GM23338 (cell line): Measurements from ENCODE around the gene NLRC5. TPM values are rescaled to one million over a fixed set of nuclear protein-coding genes. Genes with fewer than 3 reads are reported as not detected.

Experiments used
- ATAC-seq: fragments of 200-7000 bp; cut with Tn5 transposase; 3 replicates; pipeline ENCODE4 v1.9.1; 2020
- DNase-seq: peaks from one replicate; pipeline ENCODE4 v3.0.0-alpha.2; 2015; ENCODE audit warnings: low spot score
- H2AFZ ChIP-seq: fragments of 200-600 bp; sonication (generic); 2 replicates; pipeline ENCODE4 v1.8.0; 2016; ENCODE audit warnings: antibody characterized with exemption, mild to moderate bottlenecking, moderate library complexity
- H3F3A ChIP-seq: fragments of 200-600 bp; sonication (generic); replicated peaks from 2 replicates; pipeline ENCODE4 v1.8.0; 2017; ENCODE audit warnings: antibody characterized with exemption, mixed run types, low read depth
- H3K27ac ChIP-seq: fragments of 200-600 bp; sonication (generic); 2 replicates; pipeline ENCODE4 v1.6.1; 2016; ENCODE audit warnings: low read depth
- H3K27me3 ChIP-seq: fragments of 200-600 bp; sonication (generic); 2 replicates; pipeline ENCODE4 v1.8.0; 2016; ENCODE audit warnings: mild to moderate bottlenecking, mixed run types, moderate library complexity; ENCODE audit not compliant: insufficient read depth
- H3K36me3 ChIP-seq: fragments of 200-600 bp; sonication (generic); 2 replicates; pipeline ENCODE4 v1.8.0; 2016; ENCODE audit warnings: mild to moderate bottlenecking; ENCODE audit not compliant: insufficient read depth
- H3K4me1 ChIP-seq: fragments of 200-600 bp; sonication (generic); 2 replicates; pipeline ENCODE4 v1.8.0; 2016; ENCODE audit warnings: mild to moderate bottlenecking, moderate library complexity; ENCODE audit not compliant: insufficient read depth
- H3K4me2 ChIP-seq: fragments of 200-600 bp; sonication (generic); 2 replicates; pipeline ENCODE4 v1.7.1; 2017; ENCODE audit warnings: mixed run types
- H3K4me3 ChIP-seq: fragments of 200-600 bp; sonication (generic); 2 replicates; pipeline ENCODE4 v1.6.1; 2016; ENCODE audit warnings: mixed run types
- H3K79me2 ChIP-seq: fragments of 200-600 bp; sonication (generic); replicated peaks from 2 replicates; pipeline ENCODE4 v1.8.0; 2017; ENCODE audit warnings: mild to moderate bottlenecking; ENCODE audit not compliant: insufficient read depth
- H3K9me2 ChIP-seq: fragments of 200-600 bp; sonication (generic); 2 replicates; pipeline ENCODE4 v1.8.0; 2017; ENCODE audit not compliant: insufficient read depth
- H4K20me1 ChIP-seq: fragments of 200-600 bp; sonication (generic); replicated peaks from 2 replicates; pipeline ENCODE4 v1.8.0; 2017; ENCODE audit warnings: mild to moderate bottlenecking; ENCODE audit not compliant: insufficient read depth
- H3K27ac Mint-ChIP-seq: 2 replicates; pipeline ENCODE4 v1.8.0; 2020; ENCODE audit warnings: inconsistent platforms, mild to moderate bottlenecking, moderate library complexity, mixed read lengths
- H3K27me3 Mint-ChIP-seq: 3 replicates; pipeline ENCODE4 v1.8.0; 2022; ENCODE audit warnings: low read depth, mild to moderate bottlenecking, moderate library complexity, mixed read lengths, inconsistent platforms; ENCODE audit not compliant: insufficient read depth, poor library complexity
- H3K36me3 Mint-ChIP-seq: 3 replicates; pipeline ENCODE4 v1.8.0; 2021; ENCODE audit warnings: low read depth, mild to moderate bottlenecking, inconsistent platforms, moderate library complexity, mixed read lengths
- H3K4me1 Mint-ChIP-seq: 3 replicates; pipeline ENCODE4 v1.8.0; 2020; ENCODE audit warnings: mild to moderate bottlenecking, inconsistent platforms, mixed read lengths
- H3K4me3 Mint-ChIP-seq: 3 replicates; pipeline ENCODE4 v1.8.0; 2021; ENCODE audit warnings: moderate library complexity, mild to moderate bottlenecking, inconsistent platforms, mixed read lengths
- H3K9me3 Mint-ChIP-seq: 3 replicates; pipeline ENCODE4 v1.8.0; 2020; ENCODE audit warnings: moderate library complexity, mild to moderate bottlenecking, inconsistent platforms, mixed read lengths
- CREB1 ChIP-seq: fragments of 250-450 bp; sonication (Bioruptor Pico); IDR thresholded peaks from 2 replicates; pipeline ENCODE4 v1.5.0; 2020; ENCODE audit warnings: low read depth, mild to moderate bottlenecking, moderate library complexity
- CTCF ChIP-seq, 2 experiments: fragments of 200-600 bp in 1 of 2; sonication (generic) in 1 of 2; conservative IDR thresholded peaks; 2 replicates each; pipeline versions ENCODE4 v1.5.1 to v1.6.1; 2016 to 2017; ENCODE audit warnings: antibody characterized with exemption in 2 of 2, low read depth in 2 of 2, mild to moderate bottlenecking in 2 of 2, moderate library complexity in 1 of 2
- EZH2 ChIP-seq: fragments of 200-600 bp; sonication (generic); IDR thresholded peaks from one replicate; pipeline ENCODE4 v1.8.0; 2017; ENCODE audit warnings: antibody characterized with exemption, mild to moderate bottlenecking, low read depth; ENCODE audit not compliant: unreplicated experiment
- EZH2phosphoT487 ChIP-seq: fragments of 200-600 bp; sonication (generic); IDR thresholded peaks from one replicate; pipeline ENCODE4 v1.8.1; 2018; ENCODE audit warnings: antibody characterized with exemption; ENCODE audit not compliant: unreplicated experiment
- JUNB ChIP-seq: IDR thresholded peaks from one replicate; pipeline ENCODE4 v1.6.1; 2016; ENCODE audit warnings: antibody characterized with exemption; ENCODE audit not compliant: unreplicated experiment
- NANOG ChIP-seq: IDR thresholded peaks from 2 replicates; pipeline ENCODE4 v1.6.1; 2016; ENCODE audit warnings: antibody characterized with exemption, borderline replicate concordance
- POLR2AphosphoS5 ChIP-seq: IDR thresholded peaks from 2 replicates; pipeline ENCODE4 v1.6.1; 2016; ENCODE audit warnings: antibody characterized with exemption, low read depth
- REST ChIP-seq: IDR thresholded peaks from one replicate; pipeline ENCODE4 v1.6.1; 2018; ENCODE audit warnings: antibody characterized with exemption; ENCODE audit not compliant: unreplicated experiment
- STAT1 ChIP-seq: IDR thresholded peaks from one replicate; pipeline ENCODE4 v1.6.1; 2016; ENCODE audit warnings: antibody characterized with exemption; ENCODE audit not compliant: unreplicated experiment
- ZNF114 ChIP-seq: fragments of 250-450 bp; sonication (Bioruptor Pico); IDR thresholded peaks from 2 replicates; pipeline ENCODE4 v1.5.0; 2020; ENCODE audit warnings: mild to moderate bottlenecking, moderate library complexity
- ZNF331 ChIP-seq: fragments of 250-450 bp; sonication (Bioruptor Pico); IDR thresholded peaks from 2 replicates; pipeline ENCODE4 v1.5.0; 2020; ENCODE audit warnings: low read depth, mild to moderate bottlenecking, moderate library complexity
- polyA plus RNA-seq: library from polyadenylated mRNA; unstranded; fragments of >200 nt; fragmentation: Nextera tagmentation; extraction: Ambion mirVana; gene quantifications from 2 replicates; pipeline ENCODE4 v1.2.1, GENCODE V29; 2016
- total RNA-seq: library from RNA; depleted of rRNA; stranded (reverse); fragments of >200 nt; shearing (Covaris generic); gene quantifications from 2 replicates; pipeline ENCODE4 v1.2.3, GENCODE V29; 2014
- TF ChIP-seq, protein P1 (sequence below): IDR thresholded peaks from 2 replicates; pipeline ENCODE4 v1.6.1; 2016; ENCODE audit warnings: antibody characterized with exemption

Gene NLRC5
- total and polyA plus RNA-seq, 2 experiments from 2014 or later = 2.3 to 3.9 TPM

DNA sequence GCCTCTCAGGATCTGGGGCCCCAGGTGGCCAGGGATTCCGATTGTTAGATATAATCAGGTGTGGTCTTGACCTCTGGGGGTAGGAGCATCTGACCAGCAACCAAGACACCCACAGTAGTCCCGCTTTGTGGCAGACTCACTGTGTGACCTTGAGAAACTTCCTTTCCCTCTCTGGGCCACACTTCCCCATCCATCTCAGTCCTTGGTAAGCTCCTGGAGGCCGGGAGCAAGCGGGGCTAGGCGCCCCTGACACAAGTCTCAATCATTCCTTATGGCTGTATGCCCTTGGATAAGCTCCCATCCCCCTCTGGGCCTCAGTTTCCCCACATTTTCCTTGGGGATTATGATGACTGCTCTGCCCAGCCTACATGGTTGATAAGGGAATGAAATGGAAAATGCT, 124.3 kb downstream of the NLRC5 start:
- Mint-ChIP-seq H3K4me1 (peaks cover 20% of the 10 kb centered on the region), H3K27ac (no peak overlapping the region), H3K4me3 (no peak overlapping the region), H3K36me3 (peaks cover 3% of the 10 kb centered on the region; the same call in 1 of the 3 replicates), H3K9me3 (no peaks in the 10 kb centered on the region), H3K27me3 (peaks cover 19% of the 10 kb centered on the region)
- H3K4me1 ChIP-seq = no peaks in the 10 kb centered on the region; the same call in 1 of the 2 replicates
- no peak for ATAC-seq
- no peak overlapping the region for H3K4me3 ChIP-seq
- H3K27me3 ChIP-seq = no peaks in the 10 kb centered on the region
- H4K20me1 ChIP-seq = no peaks in the 10 kb centered on the region
- H2AFZ ChIP-seq = no peak overlapping the region
- H3K9me2 ChIP-seq = no peaks in the 10 kb centered on the region
- no peak for TF ChIP-seq CREB1 (CRISPR knock-in tag)
- TF ChIP-seq EZH2phosphoT487 = no peak
- no peak for TF ChIP-seq NANOG
- no peak for TF ChIP-seq EZH2
- TF ChIP-seq, protein P1, sequence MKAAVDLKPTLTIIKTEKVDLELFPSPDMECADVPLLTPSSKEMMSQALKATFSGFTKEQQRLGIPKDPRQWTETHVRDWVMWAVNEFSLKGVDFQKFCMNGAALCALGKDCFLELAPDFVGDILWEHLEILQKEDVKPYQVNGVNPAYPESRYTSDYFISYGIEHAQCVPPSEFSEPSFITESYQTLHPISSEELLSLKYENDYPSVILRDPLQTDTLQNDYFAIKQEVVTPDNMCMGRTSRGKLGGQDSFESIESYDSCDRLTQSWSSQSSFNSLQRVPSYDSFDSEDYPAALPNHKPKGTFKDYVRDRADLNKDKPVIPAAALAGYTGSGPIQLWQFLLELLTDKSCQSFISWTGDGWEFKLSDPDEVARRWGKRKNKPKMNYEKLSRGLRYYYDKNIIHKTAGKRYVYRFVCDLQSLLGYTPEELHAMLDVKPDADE = no peak
- no peak for TF ChIP-seq STAT1
- TF ChIP-seq ZNF331 (CRISPR knock-in tag) = no peak
- TF ChIP-seq ZNF114 (CRISPR knock-in tag) = no peak
- no peak for TF ChIP-seq POLR2AphosphoS5
- TF ChIP-seq CTCF (conservative IDR thresholded peaks at IDR 0.05; ENCODE audit: low read depth in 2 of 2) = no peak
- TF ChIP-seq REST = no peak
- TF ChIP-seq JUNB = no peak
- no peak overlapping the region for H3K4me2 ChIP-seq
- no peaks in the 10 kb centered on the region for H3F3A ChIP-seq
- H3K36me3 ChIP-seq = no peaks in the 10 kb centered on the region
- H3K27ac ChIP-seq = no peak overlapping the region
- DNase-seq = no peak
- no peaks in the 10 kb centered on the region for H3K79me2 ChIP-seq
